Mucosa of rectum (tissue), 2 donors: ENCODE data around the gene CYP2F1.
"Not testable (repeated sequence)": the region's sequence is repeated elsewhere in the genome, so short reads cannot be mapped to it uniquely, and the experiment has no call there.

Experiments
- H3K27ac ChIP-seq, 2 donors: one replicate each; pipeline ENCODE4 v1.7.0; 2013; ENCODE audit warnings: inconsistent platforms in 2 of 2, low read depth in 2 of 2, low read length in 2 of 2
- H3K27me3 ChIP-seq, 2 donors: one replicate each; pipeline ENCODE4 v1.7.0; 2013; ENCODE audit warnings: low read length in 2 of 2; ENCODE audit not compliant: control insufficient read depth in 2 of 2, insufficient read depth in 2 of 2
- H3K36me3 ChIP-seq, 2 donors: one replicate each; pipeline ENCODE4 v1.7.0; 2013; ENCODE audit warnings: low read length in 2 of 2; ENCODE audit not compliant: control insufficient read depth in 2 of 2, insufficient read depth in 2 of 2
- H3K4me1 ChIP-seq, 2 donors: one replicate each; pipeline ENCODE4 v1.7.0; 2013; ENCODE audit warnings: low read length in 2 of 2, mild to moderate bottlenecking in 1 of 2; ENCODE audit not compliant: control insufficient read depth in 2 of 2, insufficient read depth in 2 of 2
- H3K4me3 ChIP-seq, 2 donors: one replicate each; pipeline ENCODE4 v1.7.0; 2013; ENCODE audit warnings: low read length in 2 of 2
- H3K9ac ChIP-seq, 2 donors: one replicate each; pipeline ENCODE4 v1.7.0; 2013; ENCODE audit warnings: low read length in 2 of 2, low read depth in 1 of 2, mild to moderate bottlenecking in 1 of 2
- H3K9me3 ChIP-seq, 2 donors: one replicate each; pipeline ENCODE4 v1.7.0; 2013; ENCODE audit warnings: low read length in 2 of 2; ENCODE audit not compliant: control insufficient read depth in 2 of 2
- donor health status: healthy.
- donor health status: Normal muscosa, but diverticular disease.

The CYP2F1 gene

GRCh38 chr19:41149831-41150230, 35.6 kb downstream of the CYP2F1 start:
- Histone ChIP-seq H3K9ac (no peak overlapping the region), H3K9me3 (no peaks in the 10 kb centered on the region), H3K4me3 (no peak overlapping the region), H3K27ac (no peak overlapping the region), H3K36me3 (no peaks in the 10 kb centered on the region), H3K4me1 (no peaks in the 10 kb centered on the region), H3K27me3 (no peaks in the 10 kb centered on the region)

GRCh38 chr19:41150986-41151385, 36.8 kb downstream of the CYP2F1 start:
- H3K9me3 ChIP-seq, H3K36me3 ChIP-seq, H3K4me1 ChIP-seq, H3K27ac ChIP-seq, H3K9ac ChIP-seq, H3K4me3 ChIP-seq, H3K27me3 ChIP-seq: not testable (repeated sequence)

GRCh38 chr19:41154060-41154459, 39.8 kb downstream of the CYP2F1 start:
- H3K9ac ChIP-seq = no peak overlapping the region
- no peaks in the 10 kb centered on the region for H3K36me3 ChIP-seq
- H3K4me3 ChIP-seq = no peak overlapping the region
- no peak overlapping the region for H3K27ac ChIP-seq
- no peaks in the 10 kb centered on the region for H3K9me3 ChIP-seq
- H3K4me1 ChIP-seq = peaks cover 1 to 3% of the 10 kb centered on the region in 2 donors
- no peaks in the 10 kb centered on the region for H3K27me3 ChIP-seq

DNA sequence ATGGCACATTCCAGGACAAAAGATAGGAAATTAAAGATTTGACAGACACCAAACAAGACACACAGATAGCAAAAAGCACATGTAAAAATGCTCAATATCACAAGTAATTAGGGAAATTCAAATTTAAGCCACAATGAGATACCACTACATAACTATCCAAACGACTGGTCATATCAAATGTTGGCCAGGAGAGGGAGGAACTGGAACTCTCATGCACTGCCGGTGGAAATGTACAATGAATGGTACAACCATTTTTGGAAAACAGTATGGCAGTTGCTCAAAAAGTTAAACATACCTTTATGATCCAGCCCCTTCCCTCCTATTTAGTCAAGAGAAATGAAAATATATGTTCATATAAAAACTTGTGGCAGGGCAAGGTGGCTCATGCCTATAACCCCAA, 42.0 kb downstream of the CYP2F1 start:
- Histone ChIP-seq H3K4me1 (peaks cover 3 to 6% of the 10 kb centered on the region in 2 donors), H3K9me3 (no peaks in the 10 kb centered on the region), H3K27ac (no peak overlapping the region), H3K9ac (no peak overlapping the region), H3K27me3 (no peaks in the 10 kb centered on the region), H3K36me3 (no peaks in the 10 kb centered on the region), H3K4me3 (no peak overlapping the region)

DNA sequence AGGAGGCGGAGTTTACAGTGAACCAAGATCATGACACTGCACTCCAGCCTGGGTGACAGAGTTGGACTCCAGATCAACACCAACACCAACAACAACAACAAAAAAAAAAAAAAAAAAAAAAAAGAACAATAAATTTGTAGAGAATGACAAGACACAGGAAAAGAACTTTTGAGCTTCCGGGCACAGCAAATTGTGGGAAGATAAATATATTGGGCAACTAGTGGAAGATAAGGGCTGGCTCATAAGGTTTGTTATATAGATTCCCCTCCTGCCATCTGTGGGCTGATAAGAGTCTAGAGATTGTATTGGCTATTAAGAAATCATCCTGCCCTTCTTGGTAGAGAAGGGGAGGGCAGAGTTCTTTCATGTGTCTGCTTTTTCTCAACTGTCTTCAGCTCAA, 45.6 kb downstream of the CYP2F1 start:
- H3K4me3 ChIP-seq = no peak overlapping the region
- H3K9ac ChIP-seq = no peak overlapping the region
- no peaks in the 10 kb centered on the region for H3K27me3 ChIP-seq
- H3K36me3 ChIP-seq = no peaks in the 10 kb centered on the region
- H3K27ac ChIP-seq = no peak overlapping the region
- peaks cover 3 to 6% of the 10 kb centered on the region in 2 donors for H3K4me1 ChIP-seq
- H3K9me3 ChIP-seq = no peaks in the 10 kb centered on the region

GRCh38 chr19:41161903-41162302, 47.7 kb downstream of the CYP2F1 start:
- H3K27me3 ChIP-seq = no peaks in the 10 kb centered on the region
- H3K4me3 ChIP-seq = no peak overlapping the region
- H3K9ac ChIP-seq = no peak overlapping the region
- H3K4me1 ChIP-seq = peaks cover 21% of the 10 kb centered on the region in 2 donors
- no peaks in the 10 kb centered on the region for H3K9me3 ChIP-seq
- H3K36me3 ChIP-seq = no peaks in the 10 kb centered on the region
- H3K27ac ChIP-seq = no peak overlapping the region

DNA sequence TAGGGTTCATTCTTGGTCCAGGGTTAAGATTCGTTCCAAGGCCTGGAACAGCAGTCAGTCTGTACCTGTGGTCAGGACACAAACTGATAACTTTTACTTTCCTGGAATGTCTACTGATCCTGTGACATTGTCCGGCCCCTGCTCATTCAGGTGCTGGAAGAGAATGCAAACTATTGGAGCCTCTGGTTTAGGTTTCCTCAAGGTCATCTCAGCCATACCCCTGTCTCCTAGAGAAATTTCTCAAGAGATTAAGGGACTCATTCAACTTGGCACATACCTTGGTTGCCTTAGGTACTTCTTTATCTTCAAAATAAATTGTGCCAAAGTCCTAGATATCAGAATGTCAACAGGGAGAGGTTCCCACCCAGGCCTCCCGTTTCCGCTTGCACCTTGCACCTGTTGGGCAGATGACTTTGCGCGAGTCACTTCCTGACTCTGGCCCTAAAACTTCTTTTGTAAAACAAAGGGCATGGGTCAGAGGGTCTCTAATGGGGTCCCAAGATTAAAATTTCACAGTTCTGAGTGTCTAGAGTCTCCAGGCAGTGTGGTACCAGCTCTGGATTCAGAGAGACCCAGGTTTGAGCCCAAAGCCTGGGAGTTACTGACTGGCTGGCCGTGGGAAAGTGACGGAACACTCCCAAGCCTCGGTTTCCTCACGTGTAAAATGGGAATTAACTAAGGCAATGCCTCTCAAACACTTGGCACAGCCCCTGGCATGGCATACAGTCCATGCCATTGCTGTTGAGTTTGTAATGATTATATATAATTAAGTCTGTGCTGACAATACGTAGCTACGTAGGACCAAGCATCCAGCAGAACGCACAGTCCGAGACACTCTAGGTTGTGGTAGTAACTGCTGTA, 52.9 kb downstream of the CYP2F1 start:
- Histone ChIP-seq H3K27ac (peak overlapping the region; percentile 92 to 93), H3K9me3 (no peaks in the 10 kb centered on the region), H3K9ac (peak overlapping the region; percentile 26 to 67), H3K4me1 (peaks cover 22 to 27% of the 10 kb centered on the region in 2 donors), H3K27me3 (no peaks in the 10 kb centered on the region), H3K4me3 (peak overlapping the region; percentile 38 to 50), H3K36me3 (no peaks in the 10 kb centered on the region)

DNA sequence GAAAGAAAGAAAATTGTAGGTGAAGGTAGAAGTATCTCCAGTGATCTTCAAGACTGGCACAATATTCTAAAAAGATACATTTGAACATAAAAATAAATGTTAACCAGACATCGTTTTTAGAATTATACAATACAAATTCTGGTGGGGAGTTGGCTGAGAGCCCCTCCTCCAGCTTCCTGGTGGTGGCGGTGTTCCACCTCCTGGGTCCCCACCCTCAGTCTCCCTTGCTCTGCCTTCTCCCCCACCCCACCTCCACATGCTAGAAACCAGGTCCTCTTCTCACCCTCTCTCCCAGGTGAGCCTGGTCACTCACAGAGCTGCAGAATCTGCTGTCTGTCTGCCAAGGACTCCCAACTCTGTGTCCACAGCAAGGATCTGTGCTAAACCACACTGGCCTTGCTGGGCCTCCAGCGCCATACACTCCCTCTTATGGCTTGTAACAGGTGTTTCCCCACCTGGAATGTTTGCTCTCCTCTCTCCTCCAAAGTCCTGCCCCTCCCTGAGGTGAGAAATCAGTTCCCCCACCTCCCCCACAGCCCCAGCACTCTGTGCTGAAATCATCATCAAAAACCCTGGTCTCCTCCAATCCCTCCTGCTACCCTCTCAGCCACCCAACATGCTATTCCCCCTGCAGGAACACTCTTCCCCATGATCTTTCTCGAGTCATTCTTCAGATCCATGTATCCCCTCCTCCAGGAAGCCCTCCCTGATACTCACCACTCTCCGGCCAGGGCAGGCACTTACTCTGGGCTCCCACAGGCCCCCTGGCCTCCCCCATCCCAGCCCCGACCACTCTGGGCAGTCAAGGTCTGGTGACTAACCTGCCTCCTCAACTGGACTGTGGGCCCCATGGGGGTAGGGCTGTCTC, 58.3 kb downstream of the CYP2F1 start:
- peak overlapping the region in 1 of 2 donors; percentile 59 for H3K9ac ChIP-seq
- no peaks in the 10 kb centered on the region for H3K36me3 ChIP-seq
- H3K4me1 ChIP-seq = peaks cover 20 to 28% of the 10 kb centered on the region in 2 donors
- H3K4me3 ChIP-seq = peak overlapping the region; percentile 0 to 54
- H3K9me3 ChIP-seq = no peaks in the 10 kb centered on the region
- H3K27me3 ChIP-seq = no peaks in the 10 kb centered on the region
- peak overlapping the region; percentile 59 to 77 for H3K27ac ChIP-seq

GRCh38 chr19:41174297-41174928, 60.2 kb downstream of the CYP2F1 start:
- Histone ChIP-seq H3K4me3 (peak overlapping the region in 1 of 2 donors; percentile 49), H3K27ac (peak overlapping the region; percentile 26 to 69), H3K4me1 (peaks cover 19 to 25% of the 10 kb centered on the region in 2 donors), H3K9me3 (no peaks in the 10 kb centered on the region), H3K27me3 (no peaks in the 10 kb centered on the region), H3K36me3 (no peaks in the 10 kb centered on the region), H3K9ac (peak overlapping the region in 1 of 2 donors; percentile 24)
